Retinal pigment epithelial cell (primary cell): ENCODE results near the gene MYNN.

Experiments
- DNase-seq: peaks from one replicate; pipeline ENCODE4 v3.0.0-alpha.2; 2010; ENCODE audit warnings: low read depth
- H3K4me3 ChIP-seq: 2 replicates; pipeline ENCODE4 v1.5.1; 2011; ENCODE audit warnings: mild to moderate bottlenecking, low read length, control low read depth, moderate library complexity
- TF ChIP-seq, protein P1 (sequence below): conservative IDR thresholded peaks from 2 replicates; pipeline ENCODE4 v1.5.1; 2011; ENCODE audit warnings: low read depth, low read length, control low read depth, inconsistent platforms

The MYNN gene

GRCh38 chr3:169780742-169781141 is 7.5 kb downstream of the MYNN start:
- TF ChIP-seq, protein P1, sequence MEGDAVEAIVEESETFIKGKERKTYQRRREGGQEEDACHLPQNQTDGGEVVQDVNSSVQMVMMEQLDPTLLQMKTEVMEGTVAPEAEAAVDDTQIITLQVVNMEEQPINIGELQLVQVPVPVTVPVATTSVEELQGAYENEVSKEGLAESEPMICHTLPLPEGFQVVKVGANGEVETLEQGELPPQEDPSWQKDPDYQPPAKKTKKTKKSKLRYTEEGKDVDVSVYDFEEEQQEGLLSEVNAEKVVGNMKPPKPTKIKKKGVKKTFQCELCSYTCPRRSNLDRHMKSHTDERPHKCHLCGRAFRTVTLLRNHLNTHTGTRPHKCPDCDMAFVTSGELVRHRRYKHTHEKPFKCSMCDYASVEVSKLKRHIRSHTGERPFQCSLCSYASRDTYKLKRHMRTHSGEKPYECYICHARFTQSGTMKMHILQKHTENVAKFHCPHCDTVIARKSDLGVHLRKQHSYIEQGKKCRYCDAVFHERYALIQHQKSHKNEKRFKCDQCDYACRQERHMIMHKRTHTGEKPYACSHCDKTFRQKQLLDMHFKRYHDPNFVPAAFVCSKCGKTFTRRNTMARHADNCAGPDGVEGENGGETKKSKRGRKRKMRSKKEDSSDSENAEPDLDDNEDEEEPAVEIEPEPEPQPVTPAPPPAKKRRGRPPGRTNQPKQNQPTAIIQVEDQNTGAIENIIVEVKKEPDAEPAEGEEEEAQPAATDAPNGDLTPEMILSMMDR: no peak
- H3K4me3 ChIP-seq: no peak overlapping the region
- DNase-seq: no peak

DNA sequence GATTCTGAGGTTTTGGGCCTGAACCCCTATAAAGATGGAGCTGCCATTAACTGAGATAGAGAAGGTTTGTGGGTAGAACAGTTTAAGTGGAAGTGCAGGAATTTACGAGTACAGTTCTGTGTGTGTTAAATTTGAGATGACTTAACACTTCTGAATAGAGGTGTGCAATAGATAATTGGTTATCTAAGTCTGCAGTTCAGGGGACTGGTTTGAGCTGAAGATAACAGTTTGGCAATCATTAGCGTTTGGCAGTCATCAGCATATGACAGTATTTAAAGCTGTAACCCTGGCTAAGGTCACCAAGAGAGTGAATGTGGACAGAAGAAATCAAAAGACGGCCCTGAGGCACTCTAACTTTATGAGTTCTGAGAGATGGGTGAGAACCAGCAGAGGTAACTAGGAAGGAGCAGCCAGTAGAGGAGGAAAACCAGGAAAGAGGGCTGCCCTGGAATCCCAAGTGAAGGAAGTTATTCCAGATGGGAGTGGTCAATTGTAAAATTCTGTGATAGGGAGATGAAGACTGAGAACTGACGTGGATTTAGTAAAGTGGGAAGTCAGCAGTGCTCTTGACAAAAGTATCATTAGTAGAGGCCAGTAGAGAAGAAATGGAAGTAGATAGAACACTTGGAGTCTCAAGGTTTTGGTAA is 8.1 kb downstream of the MYNN start:
- TF ChIP-seq, protein P1: no peak
- no peak for DNase-seq
- no peak overlapping the region for H3K4me3 ChIP-seq

DNA sequence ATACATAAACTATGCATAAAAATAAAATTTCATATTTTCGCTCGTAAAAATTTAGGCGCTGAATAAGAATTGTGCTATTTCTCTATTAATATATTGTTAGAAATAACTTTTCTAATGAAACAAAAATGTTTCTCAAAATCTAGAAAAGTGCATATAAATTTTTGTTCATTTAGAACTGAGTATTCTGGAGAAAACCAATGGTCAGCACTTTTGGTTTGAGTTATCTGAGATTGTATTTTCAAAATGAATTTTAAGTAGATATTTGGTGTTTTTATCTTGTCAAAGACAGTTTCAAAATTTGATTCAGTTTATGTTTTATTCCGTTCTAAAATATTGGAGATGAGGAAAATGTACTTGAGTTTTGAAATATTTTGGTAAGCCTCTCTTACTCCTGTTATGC is 13.9 kb downstream of the MYNN start:
- H3K4me3 ChIP-seq: no peak overlapping the region
- no peak for DNase-seq
- TF ChIP-seq, protein P1: no peak

DNA sequence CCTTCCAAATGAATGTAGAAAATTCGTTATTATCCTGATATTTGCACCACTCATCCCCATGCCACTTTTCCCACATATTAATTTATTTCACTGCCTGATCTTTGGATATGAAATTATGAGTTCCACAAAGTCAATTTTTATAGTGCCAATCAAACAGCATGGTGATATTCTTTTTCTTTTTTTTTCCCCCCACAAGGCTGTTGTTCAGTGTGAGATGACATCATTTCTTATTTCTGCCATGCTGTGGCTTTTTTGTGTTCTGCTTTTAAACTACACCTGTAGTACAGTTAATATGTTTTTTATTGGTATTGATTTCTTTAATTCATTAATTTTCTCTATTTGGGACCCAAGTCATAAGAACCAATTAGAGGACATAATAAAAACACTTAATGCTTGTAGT is 14.6 kb downstream of the MYNN start:
- TF ChIP-seq, protein P1: no peak
- DNase-seq: no peak
- H3K4me3 ChIP-seq: no peak overlapping the region

- no peak overlapping the region for H3K4me3 ChIP-seq
- no peak for DNase-seq
- TF ChIP-seq, protein P1: no peak
Observed at GRCh38 chr3:169790219-169790618, 17.0 kb downstream of the MYNN start.

DNA sequence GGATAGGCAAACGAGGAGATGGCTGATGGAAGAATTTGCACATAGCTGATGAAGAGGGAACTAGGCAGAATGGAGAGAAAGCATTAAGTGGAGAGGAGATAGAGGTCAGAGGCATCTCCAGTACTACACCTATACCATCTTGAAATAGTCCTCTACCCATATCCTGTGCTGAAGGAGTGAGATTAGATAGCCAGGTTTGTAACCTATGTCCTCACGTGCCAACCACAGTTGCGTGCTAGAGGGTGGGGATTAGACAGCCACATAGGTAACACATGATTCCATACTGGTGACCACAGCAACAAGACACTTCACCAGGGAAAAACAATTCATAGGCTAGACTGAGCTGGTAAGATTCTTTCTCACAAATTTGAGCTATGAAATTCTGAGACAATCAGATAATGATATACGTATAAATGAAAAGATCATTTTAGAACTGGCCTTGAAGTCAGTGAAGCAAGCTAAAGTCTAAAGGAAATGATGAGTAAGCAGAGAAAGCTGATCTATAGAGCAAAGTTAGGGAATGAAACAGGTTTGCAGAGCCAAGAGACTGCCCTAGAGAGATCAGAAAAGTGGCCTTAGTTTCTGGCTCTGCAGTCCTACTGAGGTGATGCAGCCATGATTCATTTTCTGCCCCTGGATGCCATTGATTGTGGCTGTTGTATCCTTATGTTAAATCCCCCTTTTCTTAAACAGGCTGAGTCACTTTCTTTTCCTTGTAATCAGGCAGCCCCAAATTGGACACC is 17.7 kb downstream of the MYNN start:
- no peak for DNase-seq
- H3K4me3 ChIP-seq: no peak overlapping the region
- TF ChIP-seq, protein P1: no peak

GRCh38 chr3:169792359-169792758 is 19.2 kb downstream of the MYNN start:
- DNase-seq: no peak
- TF ChIP-seq, protein P1: no peak
- no peak overlapping the region for H3K4me3 ChIP-seq
